HEK293T (cell line): ENCODE measurements around the gene AXDND1.

ENCODE experiments used
- CTCF ChIA-PET: fragments of 350-600 bp; formaldehyde crosslinking; extraction: SDS; loops from one replicate; lab custom pipeline; 2021; ENCODE audit warnings: antibody characterized with exemption, inconsistent platforms; lab: Yijun Ruan, JAX
- POLR2A ChIA-PET: fragments of 350-600 bp; formaldehyde crosslinking; extraction: SDS; loops from one replicate; lab custom pipeline; 2020; ENCODE audit warnings: antibody characterized with exemption, inconsistent platforms; lab: Yijun Ruan, JAX
- DNase-seq: peaks from one replicate; pipeline ENCODE4 v3.0.0; 2012; ENCODE audit warnings: mixed read lengths; ENCODE audit errors: extremely low spot score
- ARNT ChIP-seq: fragments of 450-650 bp; IDR thresholded peaks from 2 replicates; pipeline ENCODE4 v1.6.1; 2017; ENCODE audit warnings: mild to moderate bottlenecking
- BHLHE40 ChIP-seq: fragments of 450-650 bp; IDR thresholded peaks from 2 replicates; pipeline ENCODE4 v1.6.1; 2016; ENCODE audit warnings: mild to moderate bottlenecking, moderate library complexity, borderline replicate concordance
- CTBP1 ChIP-seq: fragments of 450-650 bp; IDR thresholded peaks from 2 replicates; pipeline ENCODE4 v1.6.1; 2016; ENCODE audit warnings: borderline replicate concordance
- ELF4 ChIP-seq: fragments of 450-650 bp; IDR thresholded peaks from 2 replicates; pipeline ENCODE4 v1.6.1; 2017; ENCODE audit warnings: antibody characterized with exemption
- FOXA1 ChIP-seq: fragments of 450-650 bp; IDR thresholded peaks from 2 replicates; pipeline ENCODE4 v1.6.1; 2016; ENCODE audit warnings: mild to moderate bottlenecking
- FOXK2 ChIP-seq: fragments of 450-650 bp; IDR thresholded peaks from 2 replicates; pipeline ENCODE4 v1.6.1; 2016; ENCODE audit warnings: mild to moderate bottlenecking
- FOXM1 ChIP-seq: fragments of 450-650 bp; IDR thresholded peaks from 2 replicates; pipeline ENCODE4 v1.6.1; 2017; ENCODE audit warnings: mild to moderate bottlenecking, borderline replicate concordance
- HDGF ChIP-seq: fragments of 450-650 bp; IDR thresholded peaks from 2 replicates; pipeline ENCODE4 v1.6.1; 2017; ENCODE audit warnings: antibody characterized with exemption, borderline replicate concordance
- L3MBTL2 ChIP-seq: fragments of 450-650 bp; conservative IDR thresholded peaks from 2 replicates; pipeline ENCODE4 v1.6.1; 2016; ENCODE audit warnings: mild to moderate bottlenecking
- LEF1 ChIP-seq: fragments of 450-650 bp; IDR thresholded peaks from 2 replicates; pipeline ENCODE4 v1.6.1; 2017; ENCODE audit warnings: mild to moderate bottlenecking, borderline replicate concordance
- NFRKB ChIP-seq: fragments of 450-650 bp; IDR thresholded peaks from 2 replicates; pipeline ENCODE4 v1.6.1; 2016; ENCODE audit warnings: mild to moderate bottlenecking, moderate library complexity
- SP1 ChIP-seq: fragments of 450-650 bp; IDR thresholded peaks from 2 replicates; pipeline ENCODE4 v1.6.1; 2017
- SUZ12 ChIP-seq: fragments of 450-650 bp; IDR thresholded peaks from 2 replicates; pipeline ENCODE4 v1.6.1; 2016; ENCODE audit warnings: mild to moderate bottlenecking
- TARDBP ChIP-seq: fragments of 450-650 bp; IDR thresholded peaks from 2 replicates; pipeline ENCODE4 v1.6.1; 2016
- ZNF384 ChIP-seq: fragments of 450-650 bp; IDR thresholded peaks from 2 replicates; pipeline ENCODE4 v1.6.1; 2016
- TF ChIP-seq, protein P1 (sequence below): fragments of 450-650 bp; IDR thresholded peaks from 2 replicates; pipeline ENCODE4 v1.6.1; 2016

AXDND1 gene, protein sequence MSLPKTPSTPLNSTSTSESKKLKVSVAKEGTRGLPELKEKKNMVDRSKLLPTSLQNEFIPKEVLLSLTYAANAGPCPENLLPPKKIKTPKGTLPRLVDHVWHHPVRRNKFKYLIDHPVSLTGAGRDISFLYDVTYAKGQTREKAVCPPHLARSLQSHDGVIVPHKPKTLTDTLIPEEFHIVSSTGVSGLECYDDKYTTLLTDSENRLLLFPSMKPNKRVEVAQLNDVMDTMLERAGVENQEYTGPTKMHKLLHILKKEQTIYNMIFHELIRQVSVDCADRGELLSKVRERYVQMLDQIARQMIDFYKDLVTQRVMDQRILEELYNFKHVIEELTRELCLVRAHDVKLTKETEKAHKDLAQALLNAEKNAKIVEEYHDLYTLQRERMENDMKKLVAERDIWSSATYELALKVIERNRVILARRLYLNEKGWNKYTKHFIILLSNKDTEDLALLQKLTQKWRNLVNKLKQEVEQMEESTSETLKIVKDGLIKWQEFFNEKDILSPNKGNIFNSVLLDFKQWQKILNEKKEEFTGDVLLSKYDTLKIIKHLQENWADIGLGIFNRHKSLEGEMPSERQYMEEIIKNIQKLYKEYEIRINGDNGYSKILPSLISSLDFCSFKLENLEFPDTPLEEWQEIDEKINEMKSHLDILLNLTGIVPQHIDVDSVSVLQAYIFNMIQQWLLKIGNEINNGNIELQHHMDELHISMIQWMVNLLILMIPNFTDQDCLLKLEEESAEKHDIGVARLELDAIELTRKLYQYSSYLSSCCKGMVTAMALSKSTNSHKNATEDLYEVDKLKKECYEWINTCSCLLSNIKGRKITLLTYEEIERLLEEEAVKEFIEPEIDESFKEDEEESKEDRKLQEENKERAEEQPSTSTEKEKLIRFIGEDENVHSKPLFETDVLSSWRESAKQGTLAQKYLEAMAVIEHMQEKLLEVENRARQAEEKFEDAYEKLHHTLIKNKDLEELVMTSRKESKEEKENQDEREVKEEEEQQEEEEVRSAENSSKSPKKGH

DNA sequence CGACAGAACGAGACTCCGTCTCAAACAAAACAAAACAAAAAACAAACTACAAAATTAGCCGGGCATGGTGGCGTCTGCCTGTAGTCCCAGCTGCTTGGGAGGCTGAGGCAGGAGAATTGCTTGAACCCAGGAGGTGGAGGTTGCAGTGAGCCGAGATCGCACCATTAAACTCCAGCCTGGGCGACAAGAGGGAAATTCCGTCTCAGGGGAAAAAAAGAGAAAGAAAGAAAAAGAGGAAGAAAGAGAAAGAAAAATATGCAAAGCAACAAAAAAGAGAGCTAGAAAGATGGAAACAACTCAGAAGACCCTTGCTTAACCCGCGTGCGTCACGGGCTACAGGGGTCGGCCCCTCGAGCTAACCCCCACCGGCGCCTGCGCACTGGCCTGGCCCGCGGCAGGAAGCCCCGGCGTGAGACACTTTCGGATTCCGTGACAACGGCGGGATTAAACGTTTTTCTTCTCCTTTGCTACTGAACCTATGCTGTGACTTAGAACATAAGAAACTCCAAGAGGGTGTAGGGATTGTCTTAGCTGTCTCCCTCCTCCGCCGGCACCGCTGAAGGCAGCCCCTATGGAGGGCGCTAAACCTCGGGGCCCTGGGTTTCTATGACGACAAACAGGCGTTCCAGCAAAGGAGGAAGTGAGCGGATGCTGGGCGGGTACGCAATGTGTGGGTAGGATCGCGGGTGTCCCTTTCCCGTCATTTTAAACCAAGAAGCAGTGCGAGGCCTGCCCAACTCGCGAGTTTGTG, at the start of gene AXDND1:
Gene AXDND1 (plus strand): TSS at position 630 of the 751 bp plus-strand sequence. CDS start 539 bp downstream, outside the sequence.
- DNase-seq, result peak; percentile 86
- CTCF ChIA-PET, result interaction anchor here (1.1 kb wide), 1 partner anchor 244 kb away, joined by 5 read pairs; no protein-coding TSS in a partner anchor
- POLR2A ChIA-PET, result interaction anchor here (0.6 to 2.2 kb wide), 6 partner anchors 8 to 285 kb away, joined by 3 to 12 read pairs (median 3); partner anchors contain the start of genes SOAT1 and TOR3A
- TF ChIP-seq FOXM1 (no peak), L3MBTL2 (peak; percentile 72), ELF4 (peak; percentile 65), NFRKB (no peak), ARNT (0 out of 2 replicates have a peak, but pooled peaks have one; percentile 21)

DNA sequence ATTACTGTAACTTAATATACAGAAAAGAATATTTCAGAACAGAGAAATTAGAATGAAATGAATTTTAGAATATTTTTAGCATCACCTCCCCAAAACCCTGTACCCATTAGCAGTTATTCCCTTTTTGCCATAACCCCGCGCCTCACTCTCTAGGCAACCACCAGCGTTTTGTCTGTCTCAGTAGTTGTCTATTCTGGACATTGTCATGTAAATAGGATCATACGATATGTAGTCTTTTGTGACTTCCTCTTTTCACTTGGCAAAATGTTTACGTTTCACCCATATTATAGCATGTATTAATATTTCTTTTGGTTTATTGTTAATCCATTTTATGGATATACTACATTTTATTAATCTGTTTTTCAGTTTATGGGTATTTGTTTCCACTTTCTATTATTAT, 47.3 kb upstream of the AXDND1 start:
- DNase-seq, result no peak

DNA sequence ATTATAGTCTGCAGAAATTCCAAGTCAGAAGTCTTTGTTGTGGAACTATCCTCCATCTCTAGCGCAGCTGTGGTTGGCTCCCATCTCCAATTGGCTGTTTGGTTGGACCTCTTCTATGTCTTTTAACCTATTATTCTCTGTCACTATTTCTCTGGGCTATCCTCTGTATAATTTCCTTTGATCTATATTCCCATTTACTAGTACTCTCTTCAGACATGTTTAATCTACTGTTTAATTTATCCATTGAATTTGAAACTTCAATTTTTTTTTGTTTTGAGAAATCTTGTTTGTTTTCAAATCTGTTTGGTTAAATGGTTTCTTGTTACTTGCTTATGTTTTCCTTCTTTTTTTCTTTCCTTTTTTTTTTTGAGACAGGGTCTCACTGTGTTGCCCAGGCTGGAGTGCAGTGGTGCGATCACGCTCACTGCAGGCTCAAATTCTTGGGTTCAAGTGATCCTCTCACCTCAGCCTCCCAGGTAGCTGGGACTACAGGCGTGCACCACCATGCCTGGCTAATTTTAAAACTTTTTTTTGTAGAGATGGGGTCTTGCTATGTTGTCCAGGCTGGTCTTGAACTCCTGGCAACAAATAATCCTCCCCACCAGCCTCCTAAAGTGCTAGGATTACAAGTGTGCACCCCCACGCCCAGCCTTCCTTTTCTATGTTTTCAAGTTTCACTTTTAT, 44.1 kb upstream of the AXDND1 start:
- no peak for DNase-seq
- POLR2A ChIA-PET, result no interaction called here
- CTCF ChIA-PET, result no interaction called here
- TF ChIP-seq FOXK2 (no peak), ZNF384 (no peak), SP1 (no peak), CTBP1 (no peak), ELF4 (no peak), SUZ12 (no peak), ARNT (no peak), HDGF (no peak), LEF1 (no peak), L3MBTL2 (no peak), FOXM1 (no peak), BHLHE40 (no peak), FOXA1 (no peak), TARDBP (no peak)
- TF ChIP-seq, protein P1, sequence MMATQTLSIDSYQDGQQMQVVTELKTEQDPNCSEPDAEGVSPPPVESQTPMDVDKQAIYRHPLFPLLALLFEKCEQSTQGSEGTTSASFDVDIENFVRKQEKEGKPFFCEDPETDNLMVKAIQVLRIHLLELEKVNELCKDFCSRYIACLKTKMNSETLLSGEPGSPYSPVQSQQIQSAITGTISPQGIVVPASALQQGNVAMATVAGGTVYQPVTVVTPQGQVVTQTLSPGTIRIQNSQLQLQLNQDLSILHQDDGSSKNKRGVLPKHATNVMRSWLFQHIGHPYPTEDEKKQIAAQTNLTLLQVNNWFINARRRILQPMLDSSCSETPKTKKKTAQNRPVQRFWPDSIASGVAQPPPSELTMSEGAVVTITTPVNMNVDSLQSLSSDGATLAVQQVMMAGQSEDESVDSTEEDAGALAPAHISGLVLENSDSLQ, result no peak

More for the DNA sequence above, 47.3 kb upstream of the AXDND1 start:
- TF ChIP-seq BHLHE40, result no peak
- no peak for TF ChIP-seq SP1
- TF ChIP-seq CTBP1, result no peak
- TF ChIP-seq FOXK2, result no peak
- TF ChIP-seq ARNT, result no peak
- TF ChIP-seq HDGF, result no peak
- TF ChIP-seq, protein P1, result no peak
- no peak for TF ChIP-seq ELF4
- TF ChIP-seq FOXA1, result no peak
- TF ChIP-seq ZNF384, result no peak
- no peak for TF ChIP-seq L3MBTL2
- no peak for TF ChIP-seq TARDBP
- no peak for TF ChIP-seq NFRKB
- TF ChIP-seq FOXM1, result no peak
- TF ChIP-seq LEF1, result no peak
- TF ChIP-seq SUZ12, result no peak
- CTCF ChIA-PET, result no interaction called here
- POLR2A ChIA-PET, result no interaction called here

DNA sequence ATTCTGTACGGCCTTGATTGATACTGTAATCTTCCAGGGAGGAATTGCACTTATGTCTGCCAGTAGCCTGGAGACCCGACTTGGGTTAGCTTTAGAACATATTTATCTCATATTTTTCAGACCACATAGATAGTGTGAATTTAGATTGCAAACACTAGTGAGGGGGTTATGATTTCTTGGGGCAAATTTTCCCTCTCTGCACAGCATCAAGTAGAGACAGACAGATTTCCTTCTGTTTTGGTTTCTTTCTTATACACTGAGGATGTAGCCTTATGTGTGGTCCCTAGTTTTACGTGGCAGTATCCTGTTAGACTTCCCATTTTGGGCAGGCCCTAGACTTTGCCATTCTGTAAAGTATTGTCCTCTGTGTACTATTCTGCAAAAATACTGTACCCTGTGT, 43.2 kb upstream of the AXDND1 start:
- no peak for DNase-seq
- CTCF ChIA-PET, result no interaction called here
- no peak for TF ChIP-seq ZNF384
- TF ChIP-seq LEF1, result no peak
- TF ChIP-seq FOXK2, result no peak
- no peak for TF ChIP-seq NFRKB
- no peak for TF ChIP-seq FOXA1
- TF ChIP-seq TARDBP, result no peak
- no peak for TF ChIP-seq ARNT
- POLR2A ChIA-PET, result no interaction called here

DNA sequence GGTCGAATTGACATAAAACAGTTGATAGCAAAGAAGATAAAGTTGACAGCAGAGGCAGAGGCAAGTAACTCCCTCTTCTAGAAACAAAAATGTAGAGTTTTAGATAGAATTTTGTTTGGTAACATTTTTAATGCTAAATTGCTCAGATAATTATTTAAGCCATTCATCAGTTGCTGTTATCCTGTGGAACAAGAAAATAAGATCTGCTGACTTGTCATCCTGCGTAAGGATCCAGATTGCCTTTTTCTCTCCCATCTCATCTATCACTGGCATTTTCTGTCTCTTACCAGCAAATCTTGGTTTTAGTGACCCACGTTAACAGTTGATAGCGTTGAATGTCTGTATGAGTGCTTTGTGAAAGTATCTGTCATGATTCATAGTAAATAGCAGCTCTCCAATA, 42.3 kb upstream of the AXDND1 start:
- DNase-seq, result no peak
- no peak for TF ChIP-seq BHLHE40
- no peak for TF ChIP-seq HDGF
- no peak for TF ChIP-seq ZNF384
- no peak for TF ChIP-seq LEF1
- TF ChIP-seq SUZ12, result no peak
- TF ChIP-seq ELF4, result no peak
- TF ChIP-seq TARDBP, result no peak
- no peak for TF ChIP-seq NFRKB
- no peak for TF ChIP-seq CTBP1
- no peak for TF ChIP-seq FOXM1
- no peak for TF ChIP-seq SP1
- TF ChIP-seq, protein P1, result no peak
- TF ChIP-seq FOXK2, result no peak
- no peak for TF ChIP-seq ARNT
- CTCF ChIA-PET, result no interaction called here
- POLR2A ChIA-PET, result no interaction called here
